ENCODE data around the gene NBAS.

DNA sequence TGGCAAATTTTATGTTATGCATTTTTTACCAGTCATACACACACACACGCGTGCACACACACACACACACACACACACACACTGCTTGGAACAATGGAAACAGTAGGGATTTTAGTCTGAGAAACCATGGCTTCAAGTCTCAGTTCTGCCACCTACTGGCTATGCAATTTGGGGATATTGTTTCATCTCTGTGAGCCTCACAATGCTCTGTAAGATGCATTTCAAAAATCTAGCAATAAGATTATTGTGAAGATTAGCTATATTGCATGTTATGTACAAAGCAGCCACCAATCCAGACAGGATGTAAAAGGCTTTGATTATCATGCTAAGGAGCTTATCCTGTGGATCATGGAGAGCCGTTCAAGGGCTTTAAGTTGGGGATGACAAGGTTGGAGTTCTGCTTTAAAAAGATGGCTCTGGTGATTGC lies 401.4 kb downstream of the NBAS start:
- TF ChIP-seq, protein P1, sequence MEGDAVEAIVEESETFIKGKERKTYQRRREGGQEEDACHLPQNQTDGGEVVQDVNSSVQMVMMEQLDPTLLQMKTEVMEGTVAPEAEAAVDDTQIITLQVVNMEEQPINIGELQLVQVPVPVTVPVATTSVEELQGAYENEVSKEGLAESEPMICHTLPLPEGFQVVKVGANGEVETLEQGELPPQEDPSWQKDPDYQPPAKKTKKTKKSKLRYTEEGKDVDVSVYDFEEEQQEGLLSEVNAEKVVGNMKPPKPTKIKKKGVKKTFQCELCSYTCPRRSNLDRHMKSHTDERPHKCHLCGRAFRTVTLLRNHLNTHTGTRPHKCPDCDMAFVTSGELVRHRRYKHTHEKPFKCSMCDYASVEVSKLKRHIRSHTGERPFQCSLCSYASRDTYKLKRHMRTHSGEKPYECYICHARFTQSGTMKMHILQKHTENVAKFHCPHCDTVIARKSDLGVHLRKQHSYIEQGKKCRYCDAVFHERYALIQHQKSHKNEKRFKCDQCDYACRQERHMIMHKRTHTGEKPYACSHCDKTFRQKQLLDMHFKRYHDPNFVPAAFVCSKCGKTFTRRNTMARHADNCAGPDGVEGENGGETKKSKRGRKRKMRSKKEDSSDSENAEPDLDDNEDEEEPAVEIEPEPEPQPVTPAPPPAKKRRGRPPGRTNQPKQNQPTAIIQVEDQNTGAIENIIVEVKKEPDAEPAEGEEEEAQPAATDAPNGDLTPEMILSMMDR (IDR thresholded peaks at IDR 0.05; ENCODE audit: low read depth, low read length): peak; percentile 66
- TF ChIP-seq EZH2phosphoT487 (IDR thresholded peaks at IDR 0.05; ENCODE audit: low read depth): no peak
